ENCODE results near the gene ACTBL2.

The ACTBL2 gene

DNA sequence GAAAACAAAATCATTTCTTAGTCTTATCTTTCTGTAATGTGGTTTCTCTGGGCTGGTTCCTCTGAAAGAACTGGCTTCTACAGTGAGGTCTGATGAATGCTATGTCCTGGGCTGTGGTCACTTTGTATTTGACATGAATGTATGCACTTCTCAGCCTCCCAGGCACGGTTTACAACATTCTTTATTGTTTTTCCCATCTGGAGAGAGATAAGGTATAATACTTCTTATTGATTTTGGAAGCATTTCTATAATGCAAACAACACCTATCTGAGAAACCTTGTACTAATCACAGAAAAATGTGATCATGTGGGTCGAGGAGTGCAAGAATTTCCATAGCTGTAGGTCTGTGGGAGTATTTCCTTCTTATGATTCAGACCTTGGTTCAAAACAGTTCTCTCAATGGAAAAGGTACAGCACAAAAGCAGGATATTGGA is 46.9 kb downstream of the ACTBL2 start:
- Mint-ChIP-seq H3K4me1 (peaks cover 29% of the 10 kb centered on the region), H3K27me3 (ENCODE audit: low read depth) (no peaks in the 10 kb centered on the region), H3K27ac (peak overlapping the region; percentile 13 to 80 (median 15)), H3K9me3 (no peaks in the 10 kb centered on the region), H3K4me3 (no peak overlapping the region), H3K36me3 (ENCODE audit: low read depth) (no peaks in the 10 kb centered on the region)
- no peak for TF ChIP-seq CTCF (IDR thresholded peaks at IDR 0.05; ENCODE audit: unreplicated experiment in 3 of 3)

- Mint-ChIP-seq H3K4me1 (peaks cover 22% of the 10 kb centered on the region), H3K9me3 (no peaks in the 10 kb centered on the region), H3K36me3 (ENCODE audit: low read depth) (no peaks in the 10 kb centered on the region), H3K27me3 (ENCODE audit: low read depth) (no peaks in the 10 kb centered on the region), H3K27ac (peak overlapping the region in 2 of 3 experiments; percentile 13 to 80), H3K4me3 (no peak overlapping the region)
- TF ChIP-seq CTCF (IDR thresholded peaks at IDR 0.05; ENCODE audit: unreplicated experiment in 3 of 3): no peak
These were observed 47.9 kb downstream of the ACTBL2 start for GRCh38 chr5:57434683-57435082.

GRCh38 chr5:57434227-57434640 is 48.4 kb downstream of the ACTBL2 start:
- Mint-ChIP-seq H3K27me3 (ENCODE audit: low read depth) (no peaks in the 10 kb centered on the region), H3K9me3 (peaks cover 1% of the 10 kb centered on the region), H3K27ac (no peak overlapping the region), H3K4me3 (no peak overlapping the region), H3K4me1 (peaks cover 25% of the 10 kb centered on the region), H3K36me3 (ENCODE audit: low read depth) (no peaks in the 10 kb centered on the region)
- no peak for TF ChIP-seq CTCF (IDR thresholded peaks at IDR 0.05; ENCODE audit: unreplicated experiment in 3 of 3)

DNA sequence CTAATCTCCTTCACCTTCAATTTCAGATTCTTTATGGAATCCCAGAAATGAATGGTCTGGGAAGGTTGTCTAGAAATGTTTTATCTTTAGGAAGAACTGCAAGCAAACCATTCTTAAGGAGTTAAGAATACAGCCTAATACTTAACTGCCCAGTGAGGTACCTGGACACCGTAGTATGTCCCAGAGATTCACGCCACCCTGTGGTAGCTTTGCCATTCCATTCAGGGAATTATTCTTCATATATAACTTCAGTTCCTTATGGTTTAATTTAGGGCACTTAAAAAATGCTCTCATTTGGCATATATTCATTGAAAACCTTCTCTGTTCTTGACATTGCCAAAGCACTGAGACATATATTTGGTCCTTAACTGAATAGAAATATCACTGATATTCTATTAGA is 49.7 kb downstream of the ACTBL2 start:
- no peaks in the 10 kb centered on the region for H3K27me3 Mint-ChIP-seq (ENCODE audit: low read depth)
- H3K27ac Mint-ChIP-seq: no peak overlapping the region
- no peaks in the 10 kb centered on the region for H3K36me3 Mint-ChIP-seq (ENCODE audit: low read depth)
- peaks cover 26% of the 10 kb centered on the region for H3K4me1 Mint-ChIP-seq
- H3K4me3 Mint-ChIP-seq: no peak overlapping the region
- H3K9me3 Mint-ChIP-seq: peaks cover 4% of the 10 kb centered on the region
- TF ChIP-seq CTCF (IDR thresholded peaks at IDR 0.05; ENCODE audit: unreplicated experiment in 3 of 3): no peak

GRCh38 chr5:57431759-57432158 is 50.9 kb downstream of the ACTBL2 start:
- no peak overlapping the region for H3K4me3 Mint-ChIP-seq
- no peaks in the 10 kb centered on the region for H3K36me3 Mint-ChIP-seq (ENCODE audit: low read depth)
- H3K27me3 Mint-ChIP-seq (ENCODE audit: low read depth): no peaks in the 10 kb centered on the region
- H3K27ac Mint-ChIP-seq: peak overlapping the region in 1 of 3 experiments; percentile 67
- peaks cover 10% of the 10 kb centered on the region for H3K9me3 Mint-ChIP-seq
- H3K4me1 Mint-ChIP-seq: peaks cover 22% of the 10 kb centered on the region
- TF ChIP-seq CTCF (IDR thresholded peaks at IDR 0.05; ENCODE audit: unreplicated experiment in 3 of 3): no peak
